ENCODE results near the gene DDTL.

- TF ChIP-seq POLR2A (IDR thresholded peaks at IDR 0.05) (no peak), CTCF (IDR thresholded peaks at IDR 0.05) (no peak)
Observed at GRCh38 chr22:23925020-23925606, 41.6 kb upstream of the DDTL start.
